ENCODE results near the gene CEMP1. TPM values are rescaled to one million over a fixed set of nuclear protein-coding genes. Genes with fewer than 3 reads are reported as not detected.
"Not testable (repeated sequence)": the region's sequence is repeated elsewhere in the genome, so short reads cannot be mapped to it uniquely, and the experiment has no call there.

CEMP1 gene, protein sequence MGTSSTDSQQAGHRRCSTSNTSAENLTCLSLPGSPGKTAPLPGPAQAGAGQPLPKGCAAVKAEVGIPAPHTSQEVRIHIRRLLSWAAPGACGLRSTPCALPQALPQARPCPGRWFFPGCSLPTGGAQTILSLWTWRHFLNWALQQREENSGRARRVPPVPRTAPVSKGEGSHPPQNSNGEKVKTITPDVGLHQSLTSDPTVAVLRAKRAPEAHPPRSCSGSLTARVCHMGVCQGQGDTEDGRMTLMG
- 1.4 TPM for polyA plus RNA-seq (2013, experiment 1 of 2; ENCODE audit: insufficient read length)
- polyA plus RNA-seq (2013, experiment 2 of 2; ENCODE audit: insufficient read length): 3.8 TPM

DNA sequence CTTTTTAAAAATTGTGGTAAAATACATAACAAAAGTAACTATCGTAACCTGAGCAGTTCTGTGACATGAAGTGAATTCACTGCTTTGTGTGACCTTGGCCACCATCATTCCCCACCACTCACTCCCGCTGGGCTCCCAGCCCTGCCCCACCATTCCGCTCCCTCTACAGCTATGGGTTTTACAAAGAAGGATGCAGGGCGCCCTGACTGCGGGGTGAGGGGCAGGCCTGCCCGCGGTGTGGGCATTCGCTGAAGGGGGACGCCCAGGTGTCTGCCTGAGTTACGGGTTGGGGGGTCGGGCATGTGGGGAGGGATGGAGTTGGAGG lies at the start of gene CEMP1:
Gene CEMP1 (minus strand): TSS at position 38 of the 325 bp plus-strand sequence. CDS start 335 bp downstream, outside the sequence.
- no peak for DNase-seq

DNA sequence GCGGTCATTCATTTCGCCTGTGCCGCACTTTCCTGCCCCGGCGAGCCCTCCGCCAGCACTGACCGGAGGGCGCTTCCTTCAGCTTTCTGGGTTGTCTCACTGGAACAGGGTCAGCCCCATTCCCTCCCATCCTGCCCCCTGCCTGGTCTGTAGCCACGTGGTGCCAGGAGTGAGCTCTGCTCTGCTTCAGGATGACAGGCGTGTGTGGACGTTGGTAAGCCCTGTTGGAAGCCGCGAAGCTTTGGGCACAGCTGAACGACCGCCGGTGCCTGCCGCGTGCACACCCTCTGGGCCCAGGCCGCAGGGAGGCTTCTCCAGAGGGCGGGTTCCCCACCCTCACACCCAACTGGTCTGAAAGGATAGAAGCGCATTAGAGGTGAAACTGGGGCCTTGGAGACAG lies 49.6 kb upstream of the CEMP1 start:
- not testable (repeated sequence) for DNase-seq

DNA sequence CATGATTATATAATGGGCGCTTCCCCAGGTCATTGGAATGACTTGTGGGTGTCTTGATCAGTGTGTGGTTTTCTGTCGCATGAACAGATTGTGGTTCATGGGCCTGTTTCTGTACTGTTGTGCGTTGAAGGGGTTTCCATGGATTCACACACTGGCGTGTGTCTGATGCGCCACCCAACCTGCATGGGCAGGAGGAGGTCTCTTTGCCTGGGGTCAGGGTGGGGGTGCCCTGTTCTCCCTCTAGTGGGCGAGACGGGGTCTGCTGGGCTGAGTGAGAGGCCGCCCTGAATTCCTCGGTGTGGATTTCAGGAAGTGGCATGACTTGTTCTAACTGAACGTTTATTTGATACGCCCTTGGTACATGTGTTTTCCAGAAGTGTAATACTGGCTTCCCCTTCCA lies 48.9 kb upstream of the CEMP1 start:
- peak; percentile 15 for DNase-seq

DNA sequence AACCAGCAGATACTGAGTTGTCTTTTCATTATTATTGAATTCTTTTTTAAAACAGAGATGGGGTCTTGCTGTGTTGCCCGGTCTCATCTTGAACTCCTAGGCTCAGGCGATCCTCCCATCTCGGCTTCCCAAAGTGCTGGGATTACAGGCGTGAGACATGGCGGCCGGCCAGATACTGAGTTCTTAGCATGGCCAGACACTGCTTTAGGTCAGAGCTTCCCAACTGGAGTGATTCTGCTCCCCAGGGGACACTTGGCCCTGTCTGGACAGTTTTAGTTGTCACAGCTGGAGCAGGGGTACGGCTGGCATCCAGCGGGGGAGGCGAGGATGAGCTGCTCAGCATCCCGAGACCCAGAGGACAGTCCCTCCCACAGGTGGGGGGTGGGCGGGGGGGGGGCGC lies 47.7 kb upstream of the CEMP1 start:
- not testable (repeated sequence) for DNase-seq

DNA sequence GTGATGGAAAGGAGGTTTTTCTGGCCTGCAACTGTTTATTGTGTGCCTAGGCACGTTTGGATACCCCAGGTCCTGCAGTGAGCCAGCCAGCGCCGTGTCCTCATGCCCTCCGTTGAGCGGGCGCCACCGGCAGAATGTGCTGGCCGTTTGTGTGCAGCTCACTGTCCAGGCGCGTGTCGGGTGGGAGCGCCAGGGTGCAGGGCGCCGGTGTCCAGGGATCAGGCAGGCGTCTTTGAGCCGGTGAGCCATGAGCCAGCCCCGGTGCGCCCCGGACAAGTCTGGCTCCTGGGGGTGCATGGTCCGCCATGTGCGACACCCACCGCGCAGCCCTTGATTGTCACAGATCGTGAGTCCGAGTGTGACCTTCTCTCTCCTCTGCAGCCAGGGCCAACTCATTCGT lies 45.8 kb upstream of the CEMP1 start:
- not testable (repeated sequence) for DNase-seq

DNA sequence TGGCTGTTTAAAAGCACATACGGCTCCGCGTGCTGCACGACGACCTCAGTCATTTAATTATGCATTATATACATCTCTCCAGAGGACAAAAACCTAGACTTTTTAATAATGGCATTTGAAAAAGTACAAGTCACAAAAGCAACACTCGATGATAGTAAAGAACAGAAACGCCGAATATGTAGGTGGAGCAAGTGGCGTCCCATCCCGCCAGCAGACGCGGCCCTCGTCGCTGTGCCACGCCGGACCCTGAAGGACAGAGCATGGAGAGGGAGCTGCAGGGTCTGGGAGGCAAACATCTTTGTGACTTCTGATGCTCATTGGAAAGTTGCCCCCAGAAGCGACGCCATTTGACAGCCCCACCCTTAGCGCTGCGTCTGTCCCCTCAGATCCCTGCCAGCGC lies 44.6 kb upstream of the CEMP1 start:
- DNase-seq: not testable (repeated sequence)

DNA sequence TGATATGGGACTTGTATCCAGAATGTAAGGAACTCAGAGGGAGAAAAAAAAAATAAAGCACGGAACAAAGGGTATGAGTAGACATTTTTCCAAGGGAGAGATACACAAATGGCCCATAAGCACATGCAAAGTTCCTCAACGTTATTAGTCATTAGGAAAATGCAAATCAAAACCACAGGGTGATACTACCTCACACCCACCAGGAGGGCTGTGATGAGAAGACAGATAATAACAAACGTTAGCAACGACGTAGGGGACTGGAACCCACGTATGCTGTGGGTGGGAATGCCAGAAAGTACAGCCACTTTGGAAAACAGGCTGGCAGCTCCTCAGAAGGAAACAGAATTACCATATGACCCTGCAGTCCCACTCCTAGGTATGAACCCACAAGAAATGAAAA lies 41.5 kb upstream of the CEMP1 start:
- not testable (repeated sequence) for DNase-seq

DNA sequence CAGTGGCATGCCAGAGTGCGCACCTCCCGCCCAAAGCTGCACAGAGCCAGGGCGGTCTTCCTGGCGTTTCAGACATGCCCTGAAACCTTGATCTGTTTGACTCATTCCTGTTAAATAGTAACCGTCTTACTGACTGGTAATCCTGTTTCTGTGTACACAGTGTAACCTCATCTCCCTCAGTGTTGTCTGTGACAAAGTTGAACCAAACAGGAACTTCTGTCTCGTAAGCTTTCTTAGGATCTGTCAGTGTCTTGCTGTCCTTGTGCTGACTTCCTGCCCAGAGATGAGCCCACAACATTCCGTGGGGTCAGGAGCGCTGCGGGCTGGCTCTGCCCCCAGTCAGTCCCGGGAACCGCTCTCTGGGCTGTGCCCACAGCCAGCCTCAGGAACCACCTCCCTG lies 37.4 kb upstream of the CEMP1 start:
- not testable (repeated sequence) for DNase-seq

DNA sequence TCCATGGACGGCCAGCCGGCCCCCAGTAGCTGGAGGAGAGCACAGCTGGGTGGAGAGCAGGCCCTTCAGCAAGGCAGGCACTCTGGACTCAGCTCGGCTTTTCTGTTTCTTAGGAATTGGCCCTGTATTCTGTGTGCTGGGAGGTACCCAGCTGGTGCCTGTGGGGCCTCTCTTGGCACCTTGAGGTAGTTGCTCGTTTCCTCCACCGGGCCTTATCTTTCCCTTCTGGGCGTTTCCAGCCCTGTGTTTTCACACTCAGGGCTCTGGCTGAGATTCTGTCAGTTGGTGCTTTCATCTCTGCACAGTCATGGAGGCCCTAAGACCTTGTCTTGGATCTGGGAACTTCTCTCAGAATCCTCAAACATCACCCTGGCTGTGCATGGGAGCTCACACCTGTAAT lies 36.3 kb upstream of the CEMP1 start:
- DNase-seq: not testable (repeated sequence)

DNA sequence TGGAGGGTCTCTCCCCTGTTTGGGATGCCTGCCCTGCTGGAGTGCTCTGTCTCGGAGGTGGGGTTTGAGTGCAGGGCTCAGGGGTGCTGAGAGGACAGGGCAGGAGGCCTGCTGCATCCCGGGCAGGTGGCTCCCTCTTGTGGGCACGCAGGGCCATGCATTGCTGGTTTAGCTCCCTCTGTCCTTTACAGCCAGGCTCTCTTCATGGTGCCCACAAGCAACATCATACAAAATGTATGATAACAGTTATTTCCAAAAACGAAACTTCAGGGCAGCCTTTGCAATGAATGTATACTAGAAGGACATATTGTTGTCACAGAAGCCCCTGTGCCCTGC lies 29.6 kb upstream of the CEMP1 start:
- not testable (repeated sequence) for DNase-seq

DNA sequence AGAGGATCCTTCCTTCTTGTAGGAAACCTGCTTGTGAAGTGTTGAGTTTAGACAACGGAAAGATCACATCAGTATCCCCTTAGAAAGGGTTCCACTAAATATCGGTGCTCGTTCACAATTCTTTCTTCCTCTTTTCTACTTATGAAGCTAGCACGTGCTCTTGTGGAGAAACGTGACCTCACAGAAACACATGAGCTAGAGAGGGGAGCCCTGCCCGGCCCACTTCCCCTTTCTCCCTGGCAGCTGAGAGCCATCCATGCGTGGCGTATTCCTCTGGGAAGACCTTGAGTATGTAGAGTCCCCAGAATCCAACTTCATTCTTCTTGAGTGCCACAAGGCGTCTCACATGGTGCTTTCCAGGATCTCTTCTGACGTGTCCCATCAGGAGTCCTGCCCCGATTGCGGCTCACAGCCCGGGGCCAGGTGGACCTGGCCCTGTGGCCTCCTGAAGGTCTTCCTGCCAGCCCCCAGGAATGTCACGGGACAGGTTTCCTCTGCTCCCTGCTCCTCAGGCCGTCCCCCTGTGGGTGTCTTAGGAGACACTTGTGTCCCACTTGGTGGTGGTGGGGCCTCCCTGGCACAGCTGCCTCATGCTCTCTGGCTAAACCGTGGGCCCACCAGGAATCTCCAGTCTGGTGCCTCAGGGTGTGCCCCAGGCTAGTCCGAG lies 29.1 kb upstream of the CEMP1 start:
- not testable (repeated sequence) for DNase-seq

DNA sequence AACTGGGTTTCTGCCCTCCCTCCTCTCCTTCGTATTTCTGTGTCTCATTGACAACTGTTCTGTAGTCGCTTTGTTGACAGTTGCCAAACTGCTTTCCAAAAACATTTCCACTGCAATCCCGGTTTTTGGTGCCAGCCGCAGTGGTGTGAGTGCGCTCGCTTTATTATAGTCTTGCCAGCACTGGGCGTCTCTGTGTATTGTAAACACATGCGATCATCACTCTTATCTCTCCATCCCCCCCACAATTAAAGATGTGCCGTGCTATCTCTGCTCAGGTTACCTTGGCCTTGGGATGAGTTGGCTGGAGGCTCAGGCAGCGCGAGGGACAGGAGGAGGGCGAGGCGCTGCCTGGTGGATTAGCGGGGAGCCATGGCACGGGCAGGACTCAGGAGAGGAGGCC lies 25.9 kb upstream of the CEMP1 start:
- DNase-seq: not testable (repeated sequence)

DNA sequence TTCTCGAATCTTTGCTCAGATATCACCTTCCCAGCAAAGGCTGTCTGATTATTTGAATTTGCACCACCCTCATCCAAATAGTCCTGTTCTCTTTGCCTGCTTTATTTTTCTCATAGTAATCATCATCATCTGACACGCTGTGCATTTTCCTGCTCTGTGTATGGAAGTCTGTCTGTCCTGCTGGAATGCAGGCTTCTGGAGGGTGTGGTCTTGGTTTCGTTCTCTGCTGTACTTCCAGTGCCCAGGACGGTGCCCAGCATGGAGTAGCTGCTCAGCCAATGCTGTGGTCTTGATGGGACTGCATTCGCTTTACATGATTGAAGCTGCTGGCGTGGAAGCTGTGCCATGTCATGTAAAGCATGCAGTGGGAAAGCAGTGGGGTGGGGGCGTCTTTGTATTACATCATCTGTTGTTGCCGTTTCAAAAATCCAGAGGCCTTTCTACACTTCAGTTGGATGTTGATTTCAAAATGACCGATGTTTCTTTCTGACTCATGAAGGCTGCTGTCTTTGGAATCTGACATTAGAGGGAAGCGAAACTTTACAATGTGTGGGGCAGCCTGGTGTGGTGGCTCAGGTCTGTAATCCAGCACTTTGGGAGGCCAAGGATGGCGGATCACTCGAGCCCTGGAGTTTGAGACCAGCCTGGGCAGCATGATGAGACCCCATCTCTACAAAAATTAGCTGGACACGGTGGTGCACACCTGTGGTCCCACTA lies 23.7 kb upstream of the CEMP1 start:
- DNase-seq: not testable (repeated sequence)

DNA sequence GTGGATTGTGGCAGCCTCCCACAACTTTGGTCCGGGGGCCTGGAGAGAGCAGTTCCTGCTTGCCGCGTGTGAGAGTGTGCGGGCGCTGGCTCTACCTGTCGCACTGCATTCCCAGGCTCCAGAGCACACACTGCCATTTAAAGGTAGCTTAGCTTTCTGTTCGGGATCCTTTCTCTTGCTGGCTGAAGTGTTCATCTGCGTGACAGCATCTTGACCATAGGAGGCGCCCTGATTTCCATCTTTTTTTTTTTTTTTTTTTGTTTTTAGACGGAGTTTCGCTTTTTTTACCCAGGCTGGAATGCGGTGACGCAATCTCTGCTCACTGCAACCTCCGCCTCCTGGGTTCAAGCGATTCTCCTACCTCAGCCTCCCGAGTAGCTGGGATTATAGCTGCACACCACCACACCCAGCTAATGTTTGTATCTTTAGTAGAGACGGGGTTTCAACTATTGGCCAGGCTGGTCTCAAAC lies 20.2 kb upstream of the CEMP1 start:
- DNase-seq: peak; percentile 24

DNA sequence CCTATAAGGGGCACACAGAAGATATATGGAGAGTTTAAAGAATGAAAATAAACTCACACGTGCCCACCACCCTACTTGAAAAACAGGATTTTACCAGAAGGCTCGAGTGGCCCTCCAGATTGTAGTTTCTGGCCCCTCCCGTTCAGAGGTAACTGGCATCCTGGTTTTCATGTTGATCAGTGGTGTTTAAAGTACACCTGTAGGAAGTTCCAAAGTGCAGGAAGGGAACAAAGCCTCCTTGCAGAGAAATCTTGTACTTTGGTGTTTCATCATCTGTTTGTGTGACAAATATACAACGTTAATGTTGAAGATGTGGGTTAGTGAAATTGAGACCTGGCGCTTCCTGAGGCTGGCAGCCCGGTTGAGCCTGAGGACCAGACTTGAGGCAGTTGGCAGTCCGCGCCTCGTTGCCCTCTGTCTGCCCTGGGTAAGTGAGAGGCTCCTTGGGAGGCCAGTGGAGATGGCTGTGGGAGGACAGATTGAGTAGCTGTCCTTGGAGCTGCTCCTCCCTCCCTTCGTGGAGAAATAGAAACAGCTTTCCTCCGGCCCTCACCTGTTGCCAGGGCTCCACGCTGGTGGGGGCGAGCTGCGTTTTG lies 19.2 kb upstream of the CEMP1 start:
- not testable (repeated sequence) for DNase-seq

DNA sequence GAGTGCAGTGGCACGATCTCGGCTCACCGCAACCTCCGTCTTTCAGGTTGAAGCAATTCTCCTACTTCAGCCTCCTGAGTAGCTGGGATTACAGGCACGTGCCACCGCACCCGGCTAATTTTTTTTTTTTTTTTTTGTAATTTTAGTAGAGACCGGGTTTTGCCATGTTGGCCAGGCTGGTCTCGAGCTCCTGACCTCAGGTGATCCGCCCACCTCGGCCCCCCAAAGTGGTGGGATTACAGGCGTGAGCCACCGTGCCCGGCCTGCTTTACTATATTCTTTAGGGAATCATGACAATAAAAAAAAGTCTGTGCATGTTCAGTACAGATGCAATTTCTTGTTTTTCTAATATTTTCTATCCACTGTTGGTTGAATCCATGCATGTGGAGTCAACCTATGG lies 12.6 kb upstream of the CEMP1 start:
- not testable (repeated sequence) for DNase-seq

DNA sequence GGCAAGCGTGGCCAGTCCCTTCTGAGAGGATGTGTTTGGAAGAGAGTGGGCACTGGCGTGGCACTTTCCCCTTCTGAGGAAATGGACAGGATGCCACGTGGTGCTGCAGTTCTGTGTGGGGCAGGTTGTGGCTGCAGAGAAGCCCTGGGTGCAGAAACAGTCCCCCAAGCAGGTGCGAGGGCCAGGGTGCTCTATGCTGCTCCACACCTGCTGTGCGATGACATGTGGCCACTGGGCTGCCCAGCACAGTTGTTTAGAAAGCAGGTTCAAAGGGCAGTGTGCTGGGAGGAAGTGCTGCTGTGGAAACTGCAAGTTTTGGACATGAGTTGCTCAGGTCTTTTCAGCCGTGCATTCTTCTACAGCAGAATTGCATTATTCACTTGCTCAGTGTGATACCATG lies 10.2 kb upstream of the CEMP1 start:
- not testable (repeated sequence) for DNase-seq

DNA sequence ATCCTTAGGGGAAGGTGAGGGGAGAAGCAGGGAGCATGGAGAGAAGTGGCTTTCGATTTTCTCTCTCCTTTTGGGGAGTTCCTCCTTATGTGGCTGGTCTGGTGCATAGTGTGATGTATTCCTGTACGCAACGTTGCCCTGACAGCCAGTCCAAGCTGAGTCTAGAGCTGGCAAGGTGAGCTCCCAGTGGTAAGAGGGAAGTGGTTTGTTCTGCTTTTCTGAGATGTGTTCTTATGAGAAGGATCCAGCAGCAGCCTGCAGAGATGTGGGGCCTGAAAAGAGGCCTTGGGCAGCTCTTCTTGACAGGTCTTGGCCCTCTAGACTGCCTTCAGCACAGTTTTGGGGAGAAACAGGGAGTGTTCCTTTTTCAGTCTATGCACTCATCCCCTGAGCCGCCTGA lies 9.7 kb upstream of the CEMP1 start:
- DNase-seq: not testable (repeated sequence)

DNA sequence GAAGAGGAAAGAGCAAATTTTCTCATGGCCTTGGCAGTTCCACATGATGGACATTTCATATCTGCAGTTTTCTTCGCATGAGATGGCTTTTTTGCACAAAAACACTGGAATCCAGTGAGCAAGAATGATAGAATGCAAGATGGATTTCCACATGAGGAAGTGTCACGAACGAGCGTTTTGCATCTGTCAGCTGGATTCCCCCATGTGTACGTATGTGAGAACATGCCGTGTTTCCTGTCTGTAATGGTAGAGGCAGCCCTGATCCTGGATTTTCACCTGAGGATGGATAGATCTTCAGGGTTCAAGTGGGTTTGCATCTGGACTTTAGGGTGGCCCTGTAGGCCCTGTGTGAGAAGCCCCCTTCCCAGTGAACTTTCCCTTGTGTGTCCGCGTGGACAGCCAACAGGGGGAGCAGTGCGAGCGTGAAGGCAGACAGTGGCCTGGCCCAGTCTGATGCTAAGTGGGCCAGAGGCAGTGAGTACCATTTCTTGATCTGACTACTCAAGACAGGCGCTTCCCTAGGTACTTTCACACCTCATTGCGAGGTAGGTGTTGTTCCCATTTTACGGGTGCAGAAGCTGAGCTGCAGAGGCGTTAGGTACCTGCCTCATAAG lies 8.7 kb upstream of the CEMP1 start:
- DNase-seq: not testable (repeated sequence)

DNA sequence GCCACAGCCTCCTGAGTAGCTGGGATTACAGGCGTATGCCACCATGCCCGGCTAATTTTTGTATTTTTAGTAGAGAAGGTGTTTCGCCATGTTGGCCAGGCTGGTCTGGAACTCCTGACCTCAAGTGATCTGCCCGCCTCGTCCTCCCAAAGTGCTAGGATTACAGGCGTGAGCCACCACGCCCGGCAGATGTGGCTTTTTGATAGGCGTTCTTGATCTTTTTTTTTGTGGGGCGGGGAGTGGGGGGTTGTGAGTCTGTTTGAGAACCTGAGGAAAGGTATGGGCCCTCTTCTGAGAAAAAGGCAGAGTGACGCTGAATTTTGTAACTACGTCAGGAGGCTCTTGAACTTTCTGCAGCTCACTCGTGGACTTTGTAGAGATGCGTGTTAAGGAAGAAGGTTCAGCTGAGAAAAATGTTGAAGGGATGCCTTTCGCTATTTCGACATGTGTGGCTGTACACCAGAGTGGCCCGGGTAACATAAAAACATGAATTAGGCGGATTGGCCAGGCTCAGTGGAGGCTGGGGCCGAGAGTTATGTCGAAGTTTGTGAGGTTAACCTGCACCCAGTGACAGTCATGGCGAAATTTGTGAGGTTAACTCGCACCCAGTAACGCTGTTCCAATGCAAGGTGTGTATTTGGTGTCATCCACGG lies 8.1 kb upstream of the CEMP1 start:
- DNase-seq: not testable (repeated sequence)

DNA sequence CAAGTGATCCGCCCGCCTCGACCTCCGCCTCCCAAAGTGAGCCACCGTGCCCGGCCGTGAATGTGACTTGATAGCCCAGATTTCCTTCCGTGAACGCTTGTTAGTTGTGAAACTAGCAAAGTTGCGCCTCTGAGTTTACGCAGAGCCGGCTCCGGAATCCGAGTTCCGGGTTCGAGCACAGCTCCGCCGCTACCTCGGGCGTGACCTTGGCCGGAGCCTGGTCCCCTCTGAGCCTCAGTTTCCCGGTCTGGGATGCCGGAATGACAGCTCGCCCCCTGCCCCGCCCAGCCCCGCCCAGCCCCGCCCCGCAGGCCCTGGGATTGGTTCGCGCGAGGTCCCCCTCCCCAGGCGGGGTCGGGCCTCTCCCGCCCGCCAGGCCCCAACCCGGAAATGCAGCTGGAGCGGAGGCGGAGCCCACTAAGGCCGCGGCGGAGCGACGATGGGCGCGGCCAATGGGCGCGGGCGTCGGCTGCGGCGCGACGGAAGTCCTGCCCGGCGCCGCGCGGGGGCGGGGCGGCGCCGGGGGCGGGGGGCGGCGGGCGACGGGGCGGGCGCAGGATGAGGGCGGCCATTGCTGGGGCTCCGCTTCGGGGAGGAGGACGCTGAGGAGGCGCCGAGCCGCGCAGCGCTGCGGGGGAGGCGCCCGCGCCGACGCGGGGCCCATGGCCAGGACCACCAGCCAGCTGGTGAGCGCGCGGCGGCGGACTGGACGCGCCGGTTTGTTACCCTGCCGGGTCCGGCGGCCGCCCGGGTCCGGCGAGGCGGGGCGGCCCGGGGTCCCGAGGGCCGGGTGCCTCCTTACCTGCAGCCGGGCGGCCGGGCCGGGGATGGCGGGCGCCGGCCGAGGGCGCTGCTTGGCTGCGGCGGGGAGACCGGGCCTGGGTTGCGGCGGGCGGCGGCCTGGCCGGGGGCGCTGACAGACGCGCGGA lies 6.5 kb upstream of the CEMP1 start, which contains the start of gene PDPK1:
Gene PDPK1 (plus strand): TSS at position 571 of the 929 bp plus-strand sequence. CDS start 92 bp downstream, at position 663.
- DNase-seq: peak; percentile 96
